ENCODE results near the gene LMAN2L.

Gene LMAN2L

GRCh38 chr2:96703021-96703751 is 36.7 kb downstream of the LMAN2L start:
- TF ChIP-seq FOXP2 (optimal IDR thresholded peaks at IDR 0.05; ENCODE audit: borderline replicate concordance, extremely low read depth, extremely low read length, insufficient read depth) (no peak), TAF1 (IDR thresholded peaks at IDR 0.05; ENCODE audit: borderline replicate concordance, insufficient read depth, low read length) (no peak), REST (IDR thresholded peaks at IDR 0.05; ENCODE audit: insufficient read depth in 1 of 2, low read depth in 2 of 2, low read length in 2 of 2) (no peak), SIN3A (IDR thresholded peaks at IDR 0.05; ENCODE audit: borderline replicate concordance, insufficient read depth, low read length) (no peak), POLR2AphosphoS5 (IDR thresholded peaks at IDR 0.05; ENCODE audit: low read depth, low read length) (no peak)

GRCh38 chr2:96702098-96702785 is 37.6 kb downstream of the LMAN2L start:
- TF ChIP-seq TAF1 (IDR thresholded peaks at IDR 0.05; ENCODE audit: borderline replicate concordance, insufficient read depth, low read length) = no peak
- no peak for TF ChIP-seq FOXP2 (optimal IDR thresholded peaks at IDR 0.05; ENCODE audit: borderline replicate concordance, extremely low read depth, extremely low read length, insufficient read depth)
- TF ChIP-seq REST (IDR thresholded peaks at IDR 0.05; ENCODE audit: insufficient read depth in 1 of 2, low read depth in 2 of 2, low read length in 2 of 2) = no peak
- TF ChIP-seq SIN3A (IDR thresholded peaks at IDR 0.05; ENCODE audit: borderline replicate concordance, insufficient read depth, low read length) = no peak
- no peak for TF ChIP-seq POLR2AphosphoS5 (IDR thresholded peaks at IDR 0.05; ENCODE audit: low read depth, low read length)

GRCh38 chr2:96701636-96702035 is 38.2 kb downstream of the LMAN2L start:
- TF ChIP-seq SIN3A (IDR thresholded peaks at IDR 0.05; ENCODE audit: borderline replicate concordance, insufficient read depth, low read length) = no peak
- no peak for TF ChIP-seq TAF1 (IDR thresholded peaks at IDR 0.05; ENCODE audit: borderline replicate concordance, insufficient read depth, low read length)
- no peak for TF ChIP-seq POLR2AphosphoS5 (IDR thresholded peaks at IDR 0.05; ENCODE audit: low read depth, low read length)
- TF ChIP-seq REST (IDR thresholded peaks at IDR 0.05; ENCODE audit: insufficient read depth in 1 of 2, low read depth in 2 of 2, low read length in 2 of 2) = no peak
- no peak for TF ChIP-seq FOXP2 (optimal IDR thresholded peaks at IDR 0.05; ENCODE audit: borderline replicate concordance, extremely low read depth, extremely low read length, insufficient read depth)

GRCh38 chr2:96700086-96700485 is 39.8 kb downstream of the LMAN2L start:
- TF ChIP-seq POLR2AphosphoS5 (IDR thresholded peaks at IDR 0.05; ENCODE audit: low read depth, low read length) = no peak
- no peak for TF ChIP-seq SIN3A (IDR thresholded peaks at IDR 0.05; ENCODE audit: borderline replicate concordance, insufficient read depth, low read length)
- TF ChIP-seq REST (IDR thresholded peaks at IDR 0.05; ENCODE audit: insufficient read depth in 1 of 2, low read depth in 2 of 2, low read length in 2 of 2) = no peak
- no peak for TF ChIP-seq FOXP2 (optimal IDR thresholded peaks at IDR 0.05; ENCODE audit: borderline replicate concordance, extremely low read depth, extremely low read length, insufficient read depth)
- TF ChIP-seq TAF1 (IDR thresholded peaks at IDR 0.05; ENCODE audit: borderline replicate concordance, insufficient read depth, low read length) = no peak
